ENCODE results near the gene QPCT. TPM values are rescaled to one million over a fixed set of nuclear protein-coding genes. Genes with fewer than 3 reads are reported as not detected.
"Not testable (repeated sequence)": the region's sequence is repeated elsewhere in the genome, so short reads cannot be mapped to it uniquely, and the experiment has no call there.

QPCT gene
- total and polyA plus RNA-seq, 2 experiments from 2014 or later, result 0.81 to 2.0 TPM

- Histone ChIP-seq H3K27ac (peak overlapping the region; percentile 64), H3K27me3 (no peaks in the 10 kb centered on the region), H3K79me2 (no peaks in the 10 kb centered on the region), H2AFZ (no peak overlapping the region), H4K20me1 (ENCODE audit: insufficient read depth, poor library complexity, severe bottlenecking) (no peaks in the 10 kb centered on the region), H3K4me2 (peak overlapping the region; percentile 60), H3K4me3 (no peak overlapping the region), H3K4me1 (ENCODE audit: insufficient read depth) (no peaks in the 10 kb centered on the region), H3K9me2 (replicated peaks; ENCODE audit: insufficient read depth) (no peaks in the 10 kb centered on the region), H3K9me3 (ENCODE audit: low read depth) (no peaks in the 10 kb centered on the region), H3K36me3 (replicated peaks; ENCODE audit: insufficient read depth, low read depth) (no peaks in the 10 kb centered on the region)
- TF ChIP-seq EZH2 (IDR thresholded peaks at IDR 0.05; ENCODE audit: borderline replicate concordance) (no peak), EZH2phosphoT487 (IDR thresholded peaks at IDR 0.05; ENCODE audit: low read depth, severe bottlenecking, unreplicated experiment) (no peak)
- TF ChIP-seq, protein P1, sequence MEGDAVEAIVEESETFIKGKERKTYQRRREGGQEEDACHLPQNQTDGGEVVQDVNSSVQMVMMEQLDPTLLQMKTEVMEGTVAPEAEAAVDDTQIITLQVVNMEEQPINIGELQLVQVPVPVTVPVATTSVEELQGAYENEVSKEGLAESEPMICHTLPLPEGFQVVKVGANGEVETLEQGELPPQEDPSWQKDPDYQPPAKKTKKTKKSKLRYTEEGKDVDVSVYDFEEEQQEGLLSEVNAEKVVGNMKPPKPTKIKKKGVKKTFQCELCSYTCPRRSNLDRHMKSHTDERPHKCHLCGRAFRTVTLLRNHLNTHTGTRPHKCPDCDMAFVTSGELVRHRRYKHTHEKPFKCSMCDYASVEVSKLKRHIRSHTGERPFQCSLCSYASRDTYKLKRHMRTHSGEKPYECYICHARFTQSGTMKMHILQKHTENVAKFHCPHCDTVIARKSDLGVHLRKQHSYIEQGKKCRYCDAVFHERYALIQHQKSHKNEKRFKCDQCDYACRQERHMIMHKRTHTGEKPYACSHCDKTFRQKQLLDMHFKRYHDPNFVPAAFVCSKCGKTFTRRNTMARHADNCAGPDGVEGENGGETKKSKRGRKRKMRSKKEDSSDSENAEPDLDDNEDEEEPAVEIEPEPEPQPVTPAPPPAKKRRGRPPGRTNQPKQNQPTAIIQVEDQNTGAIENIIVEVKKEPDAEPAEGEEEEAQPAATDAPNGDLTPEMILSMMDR (IDR thresholded peaks at IDR 0.05; ENCODE audit: poor library complexity), result no peak
- WGBS (ENCODE audit: low lambda C conversion rate, missing lambda C conversion rate), result 58% methylated on average over 3 of the region's 3 CpGs
- DNase-seq (ENCODE audit: low spot score), result peak; percentile 12
These were observed 32.7 kb downstream of the QPCT start for GRCh38 chr2:37377187-37377532.

GRCh38 chr2:37378411-37378810, 34.0 kb downstream of the QPCT start:
- H3K79me2 ChIP-seq, result no peaks in the 10 kb centered on the region
- no peak for DNase-seq (ENCODE audit: low spot score)
- H3K27ac ChIP-seq, result no peak overlapping the region
- H3K4me1 ChIP-seq (ENCODE audit: insufficient read depth), result no peaks in the 10 kb centered on the region
- 91% methylated on average over 7 of the region's 7 CpGs for WGBS (ENCODE audit: low lambda C conversion rate, missing lambda C conversion rate)
- no peaks in the 10 kb centered on the region for H3K36me3 ChIP-seq (replicated peaks; ENCODE audit: insufficient read depth, low read depth)
- H4K20me1 ChIP-seq (ENCODE audit: insufficient read depth, poor library complexity, severe bottlenecking), result no peaks in the 10 kb centered on the region
- no peak overlapping the region for H3K4me2 ChIP-seq
- no peaks in the 10 kb centered on the region for H3K27me3 ChIP-seq
- no peak for TF ChIP-seq EZH2phosphoT487 (IDR thresholded peaks at IDR 0.05; ENCODE audit: low read depth, severe bottlenecking, unreplicated experiment)
- TF ChIP-seq, protein P1 (IDR thresholded peaks at IDR 0.05; ENCODE audit: poor library complexity), result no peak
- no peak for TF ChIP-seq EZH2 (IDR thresholded peaks at IDR 0.05; ENCODE audit: borderline replicate concordance)
- H3K9me2 ChIP-seq (replicated peaks; ENCODE audit: insufficient read depth), result no peaks in the 10 kb centered on the region
- no peaks in the 10 kb centered on the region for H3K9me3 ChIP-seq (ENCODE audit: low read depth)
- no peak overlapping the region for H2AFZ ChIP-seq
- no peak overlapping the region for H3K4me3 ChIP-seq

DNA sequence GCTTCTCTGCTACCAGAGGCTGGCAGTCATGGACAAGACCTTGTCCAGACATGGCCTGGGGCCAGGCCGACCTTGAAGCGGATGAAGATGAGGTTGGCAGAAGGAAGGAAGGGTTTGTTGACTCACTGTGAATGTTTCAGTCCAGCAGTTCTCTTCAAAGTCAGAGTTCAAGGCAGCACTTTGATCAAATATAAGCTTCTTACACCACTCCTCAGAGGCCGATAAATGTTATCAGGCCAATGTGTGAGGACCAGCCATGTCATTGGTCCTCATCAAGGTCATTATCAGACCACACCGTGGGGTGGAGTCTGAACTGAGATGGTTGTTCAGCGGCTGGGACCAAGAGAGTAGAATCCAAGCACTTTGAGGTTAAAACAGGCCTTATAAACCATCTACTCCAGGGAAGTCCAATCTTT, 35.5 kb downstream of the QPCT start:
- 75% methylated on average over 5 of the region's 5 CpGs for WGBS (ENCODE audit: low lambda C conversion rate, missing lambda C conversion rate)
- Histone ChIP-seq H3K9me3 (ENCODE audit: low read depth) (no peaks in the 10 kb centered on the region), H3K27me3 (no peaks in the 10 kb centered on the region), H3K4me3 (no peak overlapping the region), H3K79me2 (no peaks in the 10 kb centered on the region), H4K20me1 (ENCODE audit: insufficient read depth, poor library complexity, severe bottlenecking) (no peaks in the 10 kb centered on the region), H3K27ac (no peak overlapping the region), H3K36me3 (replicated peaks; ENCODE audit: insufficient read depth, low read depth) (no peaks in the 10 kb centered on the region), H3K9me2 (replicated peaks; ENCODE audit: insufficient read depth) (no peaks in the 10 kb centered on the region), H2AFZ (no peak overlapping the region), H3K4me1 (ENCODE audit: insufficient read depth) (no peaks in the 10 kb centered on the region), H3K4me2 (no peak overlapping the region)
- no peak for DNase-seq (ENCODE audit: low spot score)
- TF ChIP-seq, protein P1 (IDR thresholded peaks at IDR 0.05; ENCODE audit: poor library complexity), result no peak
- TF ChIP-seq EZH2 (IDR thresholded peaks at IDR 0.05; ENCODE audit: borderline replicate concordance) (no peak), EZH2phosphoT487 (IDR thresholded peaks at IDR 0.05; ENCODE audit: low read depth, severe bottlenecking, unreplicated experiment) (no peak)

GRCh38 chr2:37380787-37381186, 36.4 kb downstream of the QPCT start:
- H3K9me2 ChIP-seq (replicated peaks; ENCODE audit: insufficient read depth); DNase-seq (ENCODE audit: low spot score); H3K4me2 ChIP-seq; H3K4me3 ChIP-seq; H2AFZ ChIP-seq; H4K20me1 ChIP-seq (ENCODE audit: insufficient read depth, poor library complexity, severe bottlenecking); H3K27me3 ChIP-seq; H3K4me1 ChIP-seq (ENCODE audit: insufficient read depth); H3K27ac ChIP-seq; H3K9me3 ChIP-seq (ENCODE audit: low read depth); H3K36me3 ChIP-seq (replicated peaks; ENCODE audit: insufficient read depth, low read depth); H3K79me2 ChIP-seq: not testable (repeated sequence)
- 88% methylated on average over 4 of the region's 4 CpGs for WGBS (ENCODE audit: low lambda C conversion rate, missing lambda C conversion rate)

GRCh38 chr2:37384261-37384660, 39.8 kb downstream of the QPCT start:
- H3K27ac ChIP-seq; H2AFZ ChIP-seq; H3K36me3 ChIP-seq (replicated peaks; ENCODE audit: insufficient read depth, low read depth); H3K9me2 ChIP-seq (replicated peaks; ENCODE audit: insufficient read depth); H3K27me3 ChIP-seq; H3K79me2 ChIP-seq; H3K4me1 ChIP-seq (ENCODE audit: insufficient read depth); H3K9me3 ChIP-seq (ENCODE audit: low read depth); H3K4me3 ChIP-seq; DNase-seq (ENCODE audit: low spot score); H4K20me1 ChIP-seq (ENCODE audit: insufficient read depth, poor library complexity, severe bottlenecking); H3K4me2 ChIP-seq: not testable (repeated sequence)
- 87% methylated on average over 4 of the region's 4 CpGs for WGBS (ENCODE audit: low lambda C conversion rate, missing lambda C conversion rate)

Measured in hepatocyte (in vitro differentiated cells).